GM12872 (cell line): ENCODE data around the gene SYNPO2.

ENCODE experiments used
- TF ChIP-seq, protein P1 (sequence below): IDR thresholded peaks from 3 replicates; pipeline ENCODE4 v1.5.1; 2011; ENCODE audit warnings: low read depth, mild to moderate bottlenecking, low read length, moderate library complexity; ENCODE audit not compliant: insufficient read depth

The SYNPO2 gene

DNA sequence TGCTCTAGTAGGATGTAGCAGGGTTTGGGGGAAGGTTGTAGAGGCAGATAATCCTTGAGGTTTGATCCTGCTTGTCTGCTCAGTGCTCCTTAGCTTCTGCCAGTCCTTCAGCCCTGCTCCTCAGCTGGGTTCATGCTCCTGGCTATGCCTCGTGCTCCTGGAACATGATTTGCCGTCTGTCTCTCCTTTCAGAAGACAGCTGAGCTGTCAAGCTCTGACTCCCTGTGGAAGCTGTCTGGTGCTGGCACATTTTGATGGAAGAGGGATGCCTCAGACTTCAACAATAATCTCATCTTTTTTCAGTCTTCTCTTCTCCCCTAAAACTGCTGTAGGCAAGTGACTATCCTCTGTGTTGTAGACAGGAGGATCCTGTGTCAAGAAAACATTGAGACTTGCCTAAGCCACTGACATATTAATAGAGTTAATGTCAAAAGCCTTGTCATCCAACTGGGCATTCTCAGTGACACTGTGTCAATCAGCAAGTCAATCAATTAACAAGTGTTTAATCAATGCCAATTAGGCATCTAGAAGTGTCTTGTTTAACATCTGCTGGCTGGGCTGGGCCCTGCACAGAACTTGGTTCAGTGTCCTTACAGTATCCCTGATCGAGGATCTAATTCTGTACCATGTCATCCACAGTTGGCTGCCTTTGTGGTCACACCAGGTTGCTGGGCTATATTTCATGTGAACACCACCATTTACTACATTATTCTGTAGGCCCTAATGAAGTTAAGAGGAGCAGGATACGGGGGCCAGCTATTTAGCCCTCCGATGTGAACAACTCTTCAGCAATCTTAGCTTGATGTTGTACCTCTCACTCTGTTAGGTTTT, 96.7 kb downstream of the SYNPO2 start:
- TF ChIP-seq, protein P1, sequence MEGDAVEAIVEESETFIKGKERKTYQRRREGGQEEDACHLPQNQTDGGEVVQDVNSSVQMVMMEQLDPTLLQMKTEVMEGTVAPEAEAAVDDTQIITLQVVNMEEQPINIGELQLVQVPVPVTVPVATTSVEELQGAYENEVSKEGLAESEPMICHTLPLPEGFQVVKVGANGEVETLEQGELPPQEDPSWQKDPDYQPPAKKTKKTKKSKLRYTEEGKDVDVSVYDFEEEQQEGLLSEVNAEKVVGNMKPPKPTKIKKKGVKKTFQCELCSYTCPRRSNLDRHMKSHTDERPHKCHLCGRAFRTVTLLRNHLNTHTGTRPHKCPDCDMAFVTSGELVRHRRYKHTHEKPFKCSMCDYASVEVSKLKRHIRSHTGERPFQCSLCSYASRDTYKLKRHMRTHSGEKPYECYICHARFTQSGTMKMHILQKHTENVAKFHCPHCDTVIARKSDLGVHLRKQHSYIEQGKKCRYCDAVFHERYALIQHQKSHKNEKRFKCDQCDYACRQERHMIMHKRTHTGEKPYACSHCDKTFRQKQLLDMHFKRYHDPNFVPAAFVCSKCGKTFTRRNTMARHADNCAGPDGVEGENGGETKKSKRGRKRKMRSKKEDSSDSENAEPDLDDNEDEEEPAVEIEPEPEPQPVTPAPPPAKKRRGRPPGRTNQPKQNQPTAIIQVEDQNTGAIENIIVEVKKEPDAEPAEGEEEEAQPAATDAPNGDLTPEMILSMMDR, result no peak

DNA sequence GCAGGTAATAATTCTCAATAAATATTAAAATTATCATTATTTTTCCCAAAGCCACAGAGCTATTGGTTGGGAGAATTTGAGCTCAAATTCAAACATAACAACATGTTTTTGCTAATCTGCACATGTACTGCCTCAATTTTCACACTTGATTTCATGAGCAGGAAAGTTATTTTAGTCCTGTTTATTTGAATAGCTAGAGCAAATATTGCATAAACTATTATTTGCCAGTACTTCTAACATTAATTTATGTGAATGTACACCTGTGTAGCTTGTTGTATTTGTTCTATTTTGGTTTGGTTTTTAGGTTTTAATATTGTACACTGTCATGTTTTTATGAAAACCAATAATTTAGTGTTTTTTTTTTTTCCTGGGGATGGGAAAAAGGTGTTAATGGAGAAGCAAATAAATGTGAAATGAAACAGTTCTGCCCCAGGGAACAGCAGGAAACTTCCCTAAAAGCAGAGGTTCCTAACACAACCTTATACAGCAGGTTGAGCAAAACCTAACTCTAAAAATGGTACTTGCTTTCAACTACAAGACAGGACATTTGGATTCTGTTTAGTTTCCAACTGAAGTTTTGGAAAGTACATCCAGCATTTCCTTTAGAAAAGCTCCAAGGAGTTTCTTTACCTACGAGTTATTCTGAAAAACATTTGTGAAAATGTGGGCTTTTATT, 99.4 kb downstream of the SYNPO2 start:
- TF ChIP-seq, protein P1, result no peak

DNA sequence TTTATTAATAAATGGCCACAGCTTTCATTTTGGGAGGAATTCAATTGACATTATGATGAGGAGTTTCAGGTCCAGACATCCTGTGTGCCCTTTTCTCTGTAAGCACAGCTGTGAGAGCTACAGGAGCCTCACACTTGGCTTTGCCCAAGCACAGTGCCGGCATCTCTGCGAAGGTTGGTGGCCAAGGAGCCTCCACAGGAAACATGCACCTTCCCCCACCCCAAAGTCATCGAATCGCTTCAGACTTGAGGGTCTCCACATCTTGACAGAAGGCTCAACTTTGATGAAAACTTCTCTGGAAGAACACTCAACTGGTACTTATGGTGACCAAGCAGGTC, 100.0 kb downstream of the SYNPO2 start:
- TF ChIP-seq, protein P1, result no peak

DNA sequence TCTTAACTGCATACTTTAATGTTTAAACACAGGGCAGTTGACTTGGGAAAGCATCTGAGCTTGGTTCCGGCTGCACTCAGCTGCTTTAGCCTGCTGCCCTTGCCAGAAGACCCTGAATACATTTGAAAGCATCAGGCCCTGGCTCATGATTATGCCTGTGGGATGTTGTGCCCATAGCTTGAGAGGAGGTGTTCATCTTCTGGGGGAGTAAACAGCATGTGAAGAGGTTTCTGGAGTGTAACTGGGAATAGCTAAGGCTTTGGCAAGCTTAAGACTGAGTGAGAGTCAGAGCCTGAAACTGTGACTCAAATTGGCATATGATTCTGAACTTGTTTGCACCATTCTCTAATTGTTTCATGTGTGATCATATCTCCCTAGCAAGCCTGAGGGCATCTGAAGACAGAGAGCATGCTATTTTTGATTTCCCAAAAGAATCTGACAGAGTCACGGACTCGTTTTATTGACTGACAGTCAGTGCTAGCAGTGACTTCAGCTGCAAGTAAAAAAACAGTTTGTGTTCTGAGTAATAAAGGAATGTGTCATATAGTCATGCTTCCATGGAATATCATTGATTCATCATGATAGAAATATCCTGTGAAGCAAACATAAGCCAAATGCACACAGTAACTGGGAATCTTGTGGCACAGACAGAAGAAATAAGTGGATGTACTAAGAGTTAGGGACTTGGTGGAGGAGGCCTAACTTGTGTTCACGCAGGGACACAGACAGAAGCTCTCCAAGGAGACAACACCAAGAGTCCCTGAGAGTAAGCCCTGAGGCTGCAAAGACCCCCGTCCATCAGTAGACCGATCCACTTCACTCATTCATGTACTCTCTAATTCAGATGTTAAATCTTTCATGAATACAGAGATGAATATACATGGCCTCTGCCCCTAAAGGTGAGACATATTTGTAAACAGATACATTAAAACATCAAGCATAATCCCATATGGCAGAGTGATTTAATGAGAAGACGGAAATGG, 100.7 kb downstream of the SYNPO2 start:
- TF ChIP-seq, protein P1, result no peak

DNA sequence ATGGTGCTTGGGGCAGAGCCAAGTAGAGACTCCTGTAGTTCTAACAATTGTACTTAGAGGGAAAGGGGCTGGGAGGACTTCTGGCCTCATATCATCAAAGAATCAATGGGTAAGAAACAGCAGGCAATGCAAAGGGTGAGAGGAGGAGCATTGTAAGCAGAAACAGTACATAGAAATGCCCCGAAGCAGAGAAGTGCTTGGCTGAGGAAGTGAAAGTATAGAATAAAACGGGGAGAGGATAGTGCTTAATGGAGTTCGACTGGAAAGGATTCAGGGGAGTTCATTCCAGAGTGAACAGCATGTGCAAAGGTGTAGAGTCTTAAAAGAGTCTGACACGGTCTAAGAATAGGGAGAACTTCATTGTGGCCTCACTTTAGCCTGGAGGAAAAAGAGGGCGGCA, 103.0 kb downstream of the SYNPO2 start:
- TF ChIP-seq, protein P1, result no peak

DNA sequence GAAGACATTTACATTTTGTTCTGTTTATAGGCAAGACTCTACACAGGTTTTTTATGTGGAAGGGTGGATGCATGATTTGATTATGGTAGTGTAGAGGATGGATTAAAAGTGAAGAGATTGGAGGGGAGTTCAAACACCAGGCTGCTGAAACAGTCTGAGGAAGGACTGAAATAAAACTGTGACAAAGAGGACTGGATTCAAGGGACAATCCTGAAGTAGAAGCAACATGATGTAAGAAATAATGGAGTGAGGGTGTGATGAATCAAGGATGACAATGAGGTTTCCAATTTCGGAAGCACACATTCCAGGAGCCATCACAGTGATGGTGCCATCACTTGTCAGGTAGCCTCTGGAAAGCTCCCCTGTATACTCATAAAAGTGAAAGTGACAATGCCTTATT, 103.5 kb downstream of the SYNPO2 start:
- TF ChIP-seq, protein P1, result no peak

DNA sequence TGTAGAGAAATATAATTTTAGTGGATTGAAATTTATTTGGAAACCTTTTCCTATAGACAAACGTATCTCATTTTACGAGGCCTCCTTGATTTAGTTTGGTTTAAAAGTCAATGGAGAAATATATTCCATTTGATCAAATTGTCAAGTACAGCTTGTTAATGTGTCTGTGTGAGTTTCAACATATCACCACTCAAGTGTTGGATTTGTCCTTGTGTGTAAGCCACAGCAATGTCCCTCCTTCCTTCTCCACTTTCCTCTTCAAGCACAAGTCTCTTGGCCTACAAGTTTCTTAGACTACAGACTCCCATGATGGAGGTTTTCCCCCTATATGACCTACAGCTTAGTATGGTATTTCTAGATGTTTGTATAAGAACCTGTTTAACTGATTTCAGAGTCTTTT, 104.7 kb downstream of the SYNPO2 start:
- TF ChIP-seq, protein P1, result no peak
